SK-N-SH (cell line): ENCODE data around the gene PRRC2B. TPM values are rescaled to one million over a fixed set of nuclear protein-coding genes. Genes with fewer than 3 reads are reported as not detected.
"Not testable (repeated sequence)": the region's sequence is repeated elsewhere in the genome, so short reads cannot be mapped to it uniquely, and the experiment has no call there.

Experiments
- CTCF ChIA-PET: fragments of 300-600, 350-600 bp; formaldehyde crosslinking; extraction: SDS; loops from one replicate; lab custom pipeline; 2021; lab: Yijun Ruan, JAX
- POLR2A ChIA-PET: fragments of 350-600 bp; sonication (Branson Sonifier 250); formaldehyde crosslinking; extraction: SDS; loops from one replicate; lab custom pipeline; 2020; ENCODE audit warnings: antibody characterized with exemption, inconsistent platforms; lab: Yijun Ruan, JAX
- DNase-seq: peaks from one replicate; pipeline ENCODE4 v3.0.0; 2012
- H2AFZ ChIP-seq: fragments of 200-600 bp; sonication (generic); 2 replicates; pipeline ENCODE4 v1.8.1; 2016; ENCODE audit warnings: antibody characterized with exemption, mild to moderate bottlenecking, low read depth
- H3F3A ChIP-seq: fragments of 200-600 bp; sonication (generic); replicated peaks from 2 replicates; pipeline ENCODE3; 2016; ENCODE audit warnings: antibody characterized with exemption, mild to moderate bottlenecking; ENCODE audit not compliant: insufficient read depth
- H3K27ac ChIP-seq, 2 experiments: fragments of 200-500 bp in 1 of 2; fragments of 200-600 bp in 1 of 2; sonication (Bioruptor generic) in 1 of 2; sonication (generic), shearing (Covaris generic) in 1 of 2; 2 replicates each; pipeline versions ENCODE4 v1.5.1 to v1.6.1; 2014 to 2016; ENCODE audit warnings: low read depth in 2 of 2, inconsistent platforms in 1 of 2, low read length in 1 of 2, mild to moderate bottlenecking in 1 of 2, mixed read lengths in 1 of 2
- H3K27me3 ChIP-seq: fragments of 200-600 bp; sonication (generic), shearing (Covaris generic); 2 replicates; pipeline ENCODE4 v1.6.1; 2016; ENCODE audit warnings: mixed run types; ENCODE audit not compliant: insufficient read depth
- H3K36me3 ChIP-seq, 2 experiments: fragments of 200-500 bp in 1 of 2; fragments of 200-600 bp in 1 of 2; sonication (Bioruptor generic) in 1 of 2; sonication (generic) in 1 of 2; replicated peaks in 1 of 2; 2 replicates each; pipeline versions ENCODE3 to v1.5.1; 2014 to 2016; ENCODE audit warnings: low read length in 1 of 2, mild to moderate bottlenecking in 1 of 2; ENCODE audit not compliant: insufficient read depth in 2 of 2, control insufficient read depth in 1 of 2
- H3K4me1 ChIP-seq, 2 experiments: fragments of 200-500 bp in 1 of 2; fragments of 200-600 bp in 1 of 2; sonication (Bioruptor generic) in 1 of 2; sonication (generic), shearing (Covaris generic) in 1 of 2; 2 replicates each; pipeline versions ENCODE4 v1.5.1 to v1.6.1; 2014 to 2016; ENCODE audit warnings: low read depth in 1 of 2, low read length in 1 of 2, mixed run types in 1 of 2; ENCODE audit not compliant: insufficient read depth in 2 of 2, control insufficient read depth in 1 of 2
- H3K4me2 ChIP-seq: fragments of 200-600 bp; sonication (generic), shearing (Covaris generic); 2 replicates; pipeline ENCODE4 v1.6.1; 2017; ENCODE audit warnings: mixed run types
- H3K4me3 ChIP-seq, 2 experiments: fragments of 200-500 bp in 1 of 2; fragments of 200-600 bp in 1 of 2; sonication (Bioruptor generic) in 1 of 2; sonication (generic), shearing (Covaris generic) in 1 of 2; 2 replicates each; pipeline versions ENCODE4 v1.5.1 to v1.8.1; 2014 to 2016; ENCODE audit warnings: low read depth in 2 of 2, inconsistent platforms in 1 of 2, low read length in 1 of 2, mild to moderate bottlenecking in 1 of 2, mixed read lengths in 1 of 2, moderate library complexity in 1 of 2
- H3K79me2 ChIP-seq: fragments of 200-600 bp; sonication (generic); 2 replicates; pipeline ENCODE4 v1.8.1; 2017; ENCODE audit warnings: mild to moderate bottlenecking; ENCODE audit not compliant: insufficient read depth
- H3K9ac ChIP-seq: fragments of 200-600 bp; sonication (generic); 2 replicates; pipeline ENCODE4 v1.6.1; 2017; ENCODE audit warnings: mixed run types
- H3K9me2 ChIP-seq: fragments of 200-600 bp; sonication (generic); 2 replicates; pipeline ENCODE4 v1.6.1; 2017; ENCODE audit warnings: mixed run types
- H3K9me3 ChIP-seq: fragments of 200-600 bp; sonication (generic); 2 replicates; pipeline ENCODE4 v1.6.1; 2017; ENCODE audit warnings: mixed run types, mild to moderate bottlenecking, moderate library complexity
- H4K20me1 ChIP-seq: fragments of 200-600 bp; sonication (generic); 2 replicates; pipeline ENCODE4 v1.6.1; 2017; ENCODE audit warnings: mild to moderate bottlenecking, mixed run types; ENCODE audit not compliant: insufficient read depth
- CHD2 ChIP-seq: fragments of 150-350 bp; IDR thresholded peaks from 2 replicates; pipeline ENCODE4 v1.6.1; 2018; ENCODE audit warnings: low read length; ENCODE audit not compliant: partially characterized antibody
- ELF1 ChIP-seq: IDR thresholded peaks from 2 replicates; pipeline ENCODE4 v1.4.0; 2012
- FOSL2 ChIP-seq: IDR thresholded peaks from 2 replicates; pipeline ENCODE4 v1.4.0; 2012; ENCODE audit warnings: low read depth, mild to moderate bottlenecking, moderate library complexity, borderline replicate concordance
- JUND ChIP-seq: IDR thresholded peaks from 2 replicates; pipeline ENCODE4 v1.4.0; 2012
- MEF2A ChIP-seq: IDR thresholded peaks from 2 replicates; pipeline ENCODE4 v1.4.0; 2012; ENCODE audit warnings: low read depth, borderline replicate concordance
- MXI1 ChIP-seq: IDR thresholded peaks from 2 replicates; pipeline ENCODE4 v1.6.1; 2012; ENCODE audit warnings: mild to moderate bottlenecking, low read depth, low read length, improper control_type of control experiment
- NFIC ChIP-seq: IDR thresholded peaks from 2 replicates; pipeline ENCODE4 v1.4.0; 2012; ENCODE audit warnings: borderline replicate concordance
- NRF1 ChIP-seq: IDR thresholded peaks from 2 replicates; pipeline ENCODE4 v1.6.1; 2012; ENCODE audit warnings: low read depth, mild to moderate bottlenecking, low read length
- RAD21 ChIP-seq: IDR thresholded peaks from 2 replicates; pipeline ENCODE4 v1.6.1; 2012; ENCODE audit warnings: mild to moderate bottlenecking, low read length
- RCOR1 ChIP-seq: fragments of 150-350 bp; IDR thresholded peaks from 2 replicates; pipeline ENCODE4 v1.6.1; 2017; ENCODE audit warnings: antibody characterized with exemption, low read length
- SMC3 ChIP-seq: IDR thresholded peaks from 2 replicates; pipeline ENCODE4 v1.6.1; 2012; ENCODE audit warnings: low read depth, low read length, improper control_type of control experiment
- TAF1 ChIP-seq: IDR thresholded peaks from 2 replicates; pipeline ENCODE4 v1.6.1; 2012; ENCODE audit warnings: low read depth, mild to moderate bottlenecking, low read length, moderate library complexity, borderline replicate concordance
- TEAD4 ChIP-seq: IDR thresholded peaks from 2 replicates; pipeline ENCODE4 v1.4.0; 2012; ENCODE audit warnings: mild to moderate bottlenecking, borderline replicate concordance; ENCODE audit not compliant: insufficient read depth
- WGBS: methylation state at CpG from one replicate; pipeline ENCODE4 v1.1.6; 2017; ENCODE audit warnings: low lambda C conversion rate; 5-methylcytosine and 5-hydroxymethylcytosine counted together
- polyA plus RNA-seq, 3 experiments: library from polyadenylated mRNA; depleted of rRNA; stranded (reverse); fragments of >200 nt; gene quantifications; 2 replicates each; pipeline ENCODE4 v1.2.3, GENCODE V29; 2012
- TF ChIP-seq, protein P1 (sequence below): fragments of 150-350 bp; IDR thresholded peaks from 2 replicates; pipeline ENCODE4 v1.6.1; 2016; ENCODE audit warnings: mild to moderate bottlenecking, low read depth, low read length
- TF ChIP-seq, protein P2 (sequence below): IDR thresholded peaks from 2 replicates; pipeline ENCODE4; 2012
- TF ChIP-seq, protein P3 (sequence below): IDR thresholded peaks from 2 replicates; pipeline ENCODE4 v1.4.0; 2012; ENCODE audit warnings: low read depth

The PRRC2B gene
- polyA plus RNA-seq, 1 of the 3 experiments (the other 2 are of a cell fraction) = 26.3 TPM

DNA sequence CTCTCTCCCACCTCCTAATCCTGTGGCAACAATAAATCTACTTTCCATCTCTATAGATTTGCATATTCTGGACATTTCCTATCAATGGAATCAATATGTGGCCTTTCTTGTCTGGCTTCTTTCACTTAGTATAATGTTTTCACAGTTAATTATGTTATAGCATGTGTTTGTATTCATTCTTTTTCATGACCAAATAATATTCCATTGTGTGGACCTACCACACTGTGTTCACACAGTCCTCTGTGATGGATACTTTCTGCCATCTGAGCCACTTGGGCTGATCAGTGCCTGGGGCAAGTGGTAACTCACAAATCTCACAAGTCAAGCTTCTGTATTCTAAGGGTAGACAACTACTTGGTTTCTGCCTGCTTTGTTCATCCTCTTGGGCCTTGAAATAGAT is 60.1 kb downstream of the PRRC2B start:
- Histone ChIP-seq H3K9me2 (no peaks in the 10 kb centered on the region), H2AFZ (no peak overlapping the region), H3K4me1 (no peaks in the 10 kb centered on the region), H3K79me2 (peaks cover 94% of the 10 kb centered on the region; the same call in 1 of the 2 replicates), H3K27me3 (no peaks in the 10 kb centered on the region), H3K27ac (no peak overlapping the region), H3F3A (peaks cover 4% of the 10 kb centered on the region), H3K4me2 (no peak overlapping the region), H3K4me3 (no peak overlapping the region), H3K36me3 (peaks cover 61 to 76% of the 10 kb centered on the region in 2 experiments), H3K9me3 (no peaks in the 10 kb centered on the region), H3K9ac (no peak overlapping the region), H4K20me1 (peaks cover 25% of the 10 kb centered on the region)
- TF ChIP-seq, protein P1, sequence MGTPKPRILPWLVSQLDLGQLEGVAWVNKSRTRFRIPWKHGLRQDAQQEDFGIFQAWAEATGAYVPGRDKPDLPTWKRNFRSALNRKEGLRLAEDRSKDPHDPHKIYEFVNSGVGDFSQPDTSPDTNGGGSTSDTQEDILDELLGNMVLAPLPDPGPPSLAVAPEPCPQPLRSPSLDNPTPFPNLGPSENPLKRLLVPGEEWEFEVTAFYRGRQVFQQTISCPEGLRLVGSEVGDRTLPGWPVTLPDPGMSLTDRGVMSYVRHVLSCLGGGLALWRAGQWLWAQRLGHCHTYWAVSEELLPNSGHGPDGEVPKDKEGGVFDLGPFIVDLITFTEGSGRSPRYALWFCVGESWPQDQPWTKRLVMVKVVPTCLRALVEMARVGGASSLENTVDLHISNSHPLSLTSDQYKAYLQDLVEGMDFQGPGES = no peak
- TF ChIP-seq TAF1 = no peak
- no peak for TF ChIP-seq CHD2
- no peak for TF ChIP-seq NRF1
- TF ChIP-seq NFIC = no peak
- no peak for TF ChIP-seq RAD21
- no peak for TF ChIP-seq MXI1
- no peak for TF ChIP-seq RCOR1
- TF ChIP-seq, protein P2, sequence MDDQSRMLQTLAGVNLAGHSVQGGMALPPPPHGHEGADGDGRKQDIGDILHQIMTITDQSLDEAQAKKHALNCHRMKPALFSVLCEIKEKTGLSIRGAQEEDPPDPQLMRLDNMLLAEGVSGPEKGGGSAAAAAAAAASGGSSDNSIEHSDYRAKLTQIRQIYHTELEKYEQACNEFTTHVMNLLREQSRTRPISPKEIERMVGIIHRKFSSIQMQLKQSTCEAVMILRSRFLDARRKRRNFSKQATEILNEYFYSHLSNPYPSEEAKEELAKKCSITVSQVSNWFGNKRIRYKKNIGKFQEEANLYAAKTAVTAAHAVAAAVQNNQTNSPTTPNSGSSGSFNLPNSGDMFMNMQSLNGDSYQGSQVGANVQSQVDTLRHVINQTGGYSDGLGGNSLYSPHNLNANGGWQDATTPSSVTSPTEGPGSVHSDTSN = no peak
- no peak for TF ChIP-seq JUND
- no peak for TF ChIP-seq MEF2A
- TF ChIP-seq, protein P3, sequence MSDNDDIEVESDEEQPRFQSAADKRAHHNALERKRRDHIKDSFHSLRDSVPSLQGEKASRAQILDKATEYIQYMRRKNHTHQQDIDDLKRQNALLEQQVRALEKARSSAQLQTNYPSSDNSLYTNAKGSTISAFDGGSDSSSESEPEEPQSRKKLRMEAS = no peak
- TF ChIP-seq ELF1 = no peak
- no peak for TF ChIP-seq TEAD4
- no peak for TF ChIP-seq FOSL2
- TF ChIP-seq SMC3 = no peak
- ChIA-PET CTCF (no interaction called here), POLR2A (no interaction called here)
- no peak for DNase-seq

DNA sequence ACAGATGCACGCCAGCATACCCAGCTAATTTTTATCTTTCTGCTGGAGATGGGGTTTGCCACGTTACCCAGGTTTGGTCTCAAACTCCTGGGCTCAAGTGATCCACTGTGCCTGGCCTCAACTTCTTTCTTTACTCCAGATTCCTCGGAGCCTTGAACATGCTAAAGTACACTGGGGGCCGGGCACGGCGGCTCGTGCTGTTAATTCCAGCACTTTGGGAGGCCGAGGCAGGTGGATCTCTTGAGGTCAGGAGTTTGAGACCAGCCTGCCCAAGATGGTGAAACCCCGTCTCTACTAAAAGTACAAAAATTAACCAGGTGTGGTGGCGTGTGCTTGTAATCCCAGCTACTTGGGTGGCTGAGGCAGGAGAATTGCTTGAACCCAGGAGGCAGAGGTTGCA is 61.8 kb downstream of the PRRC2B start:
- H3K9ac ChIP-seq, CTCF ChIA-PET, H3K4me1 ChIP-seq, H3K4me3 ChIP-seq, H3K9me2 ChIP-seq, H3F3A ChIP-seq, H3K27ac ChIP-seq, H2AFZ ChIP-seq, H3K9me3 ChIP-seq, DNase-seq, POLR2A ChIA-PET, H3K27me3 ChIP-seq, H3K4me2 ChIP-seq: not testable (repeated sequence)
- H3K36me3 ChIP-seq = peaks cover 62 to 74% of the 10 kb centered on the region in 2 experiments
- WGBS = 99% methylated on average over 10 of the region's 10 CpGs
- H3K79me2 ChIP-seq = peaks cover 92% of the 10 kb centered on the region; the same call in 1 of the 2 replicates
- H4K20me1 ChIP-seq = peaks cover 25% of the 10 kb centered on the region
